GM12872 (cell line): ENCODE results near the gene ADCK2.

Experiments
- CTCF ChIP-seq: IDR thresholded peaks from 3 replicates; pipeline ENCODE4 v1.5.1; 2011; ENCODE audit warnings: low read depth, mild to moderate bottlenecking, low read length, moderate library complexity; ENCODE audit not compliant: insufficient read depth

The ADCK2 gene

GRCh38 chr7:140678816-140679130, 6.0 kb downstream of the ADCK2 start:
- no peak for TF ChIP-seq CTCF

GRCh38 chr7:140679186-140679585, 6.4 kb downstream of the ADCK2 start:
- TF ChIP-seq CTCF: no peak

GRCh38 chr7:140680886-140681285, 8.1 kb downstream of the ADCK2 start:
- no peak for TF ChIP-seq CTCF

GRCh38 chr7:140681766-140682165, 9.0 kb downstream of the ADCK2 start:
- TF ChIP-seq CTCF: no peak

GRCh38 chr7:140683657-140684056, 10.9 kb downstream of the ADCK2 start:
- TF ChIP-seq CTCF: no peak

- no peak for TF ChIP-seq CTCF
These were observed 11.6 kb downstream of the ADCK2 start for GRCh38 chr7:140684066-140684950.

- no peak for TF ChIP-seq CTCF
These were observed 12.8 kb downstream of the ADCK2 start for GRCh38 chr7:140685407-140686087.
